ENCODE results near the gene PI4K2A.

DNA sequence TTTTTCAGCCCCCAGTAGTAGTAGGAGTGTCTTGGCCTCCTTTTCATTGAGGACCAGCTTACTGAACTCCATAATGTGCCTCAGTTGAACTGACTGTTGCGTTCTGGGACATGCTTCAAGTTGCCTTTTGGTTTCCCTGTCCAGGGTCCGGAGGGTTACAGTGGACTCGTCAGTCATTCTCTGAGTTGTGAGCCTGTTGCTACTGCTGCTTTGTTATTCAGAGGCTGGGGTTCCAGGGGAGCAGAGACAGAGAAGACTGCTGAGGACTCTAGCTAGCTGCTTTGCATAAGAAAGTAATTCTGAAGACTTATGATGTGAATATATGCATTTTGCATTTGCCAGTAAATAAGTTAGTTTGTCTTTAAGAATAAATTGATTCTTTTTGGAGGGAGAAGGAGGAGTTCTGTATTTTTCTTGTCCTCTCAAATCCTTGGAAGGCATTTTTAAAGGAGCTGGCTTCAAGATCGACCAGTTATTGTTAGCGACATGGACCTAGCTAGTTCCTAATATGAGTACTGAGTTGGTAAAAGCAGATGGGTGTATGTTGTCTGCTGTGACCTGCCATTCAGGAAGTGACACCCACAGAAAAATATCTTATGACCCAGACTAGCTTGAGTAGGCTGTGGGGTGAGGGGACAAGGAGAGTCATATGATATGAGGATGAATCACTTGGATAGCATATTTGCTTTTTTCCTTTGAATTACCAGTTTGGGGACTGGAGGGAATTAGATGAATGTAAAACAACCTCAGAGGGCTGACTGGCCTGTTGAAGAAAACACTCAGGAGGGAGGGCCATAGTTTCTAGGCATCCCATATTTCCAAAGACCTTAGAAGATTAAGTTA, 8.3 kb downstream of the PI4K2A start:
- TF ChIP-seq, protein P1, sequence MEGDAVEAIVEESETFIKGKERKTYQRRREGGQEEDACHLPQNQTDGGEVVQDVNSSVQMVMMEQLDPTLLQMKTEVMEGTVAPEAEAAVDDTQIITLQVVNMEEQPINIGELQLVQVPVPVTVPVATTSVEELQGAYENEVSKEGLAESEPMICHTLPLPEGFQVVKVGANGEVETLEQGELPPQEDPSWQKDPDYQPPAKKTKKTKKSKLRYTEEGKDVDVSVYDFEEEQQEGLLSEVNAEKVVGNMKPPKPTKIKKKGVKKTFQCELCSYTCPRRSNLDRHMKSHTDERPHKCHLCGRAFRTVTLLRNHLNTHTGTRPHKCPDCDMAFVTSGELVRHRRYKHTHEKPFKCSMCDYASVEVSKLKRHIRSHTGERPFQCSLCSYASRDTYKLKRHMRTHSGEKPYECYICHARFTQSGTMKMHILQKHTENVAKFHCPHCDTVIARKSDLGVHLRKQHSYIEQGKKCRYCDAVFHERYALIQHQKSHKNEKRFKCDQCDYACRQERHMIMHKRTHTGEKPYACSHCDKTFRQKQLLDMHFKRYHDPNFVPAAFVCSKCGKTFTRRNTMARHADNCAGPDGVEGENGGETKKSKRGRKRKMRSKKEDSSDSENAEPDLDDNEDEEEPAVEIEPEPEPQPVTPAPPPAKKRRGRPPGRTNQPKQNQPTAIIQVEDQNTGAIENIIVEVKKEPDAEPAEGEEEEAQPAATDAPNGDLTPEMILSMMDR (IDR thresholded peaks at IDR 0.05): no peak
- TF ChIP-seq POLR2AphosphoS5 (IDR thresholded peaks at IDR 0.05): no peak
- peak in 1 of 2 donors; percentile 15 for TF ChIP-seq POLR2A (IDR thresholded peaks at IDR 0.05)
- no peak for TF ChIP-seq EP300 (IDR thresholded peaks at IDR 0.05)

Measured in gastroesophageal sphincter (tissue), 3 donors.